Measurements from ENCODE around the gene DGLUCY.
"Not testable (repeated sequence)": the region's sequence is repeated elsewhere in the genome, so short reads cannot be mapped to it uniquely, and the experiment has no call there.

DGLUCY gene

DNA sequence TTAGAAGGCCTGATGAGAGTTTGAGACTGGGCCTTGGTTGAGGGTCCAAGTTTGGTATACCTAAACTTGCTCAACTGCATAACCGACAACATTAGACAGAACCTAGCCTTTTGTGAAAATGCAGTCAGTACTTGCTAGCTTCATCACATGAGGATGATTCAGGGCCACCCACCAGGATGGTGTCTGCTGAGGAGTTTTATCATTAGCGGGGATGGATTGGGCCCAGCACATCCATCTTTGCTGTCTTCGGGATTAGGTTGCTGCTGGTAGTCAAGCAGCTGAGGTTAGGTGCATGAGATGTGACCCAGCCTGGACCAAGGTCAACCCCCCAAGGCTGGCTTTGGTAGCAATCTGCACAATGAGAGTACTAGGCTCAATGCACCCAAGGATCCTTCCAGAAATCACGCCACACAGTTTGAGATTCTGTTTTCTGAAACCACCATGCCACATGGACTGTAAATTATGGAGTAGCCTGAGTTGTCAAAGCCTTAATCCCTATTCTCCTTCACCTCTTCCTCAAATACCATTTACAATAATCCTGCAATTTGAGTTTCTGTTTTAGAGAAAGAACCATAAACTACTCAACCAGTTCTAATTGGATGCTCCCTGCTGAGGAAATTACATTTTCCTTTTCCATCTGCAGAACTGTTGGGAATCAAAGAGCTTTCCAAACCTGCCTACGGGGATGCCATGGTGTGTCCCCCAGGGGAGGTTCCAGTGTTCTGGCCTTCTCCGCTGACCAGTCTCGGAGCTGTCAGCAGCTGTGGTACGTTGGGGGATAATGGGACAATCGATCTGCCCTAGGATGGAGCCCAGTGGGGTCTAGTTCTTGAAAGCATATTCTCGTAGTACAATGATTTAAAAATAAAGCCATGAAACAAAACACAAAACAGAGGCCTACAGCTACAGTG is 61.7 kb downstream of the DGLUCY start:
- no peak overlapping the region for H3K4me3 ChIP-seq (ENCODE audit: low read depth in 1 of 2, low read length in 2 of 2)
- no peaks in the 10 kb centered on the region for H3K9me3 ChIP-seq (ENCODE audit: low read length)
- peaks cover 21% of the 10 kb centered on the region for H3K36me3 ChIP-seq (ENCODE audit: insufficient read depth, low read length)
- H3K27ac ChIP-seq (ENCODE audit: low read depth, low read length) = no peak overlapping the region
- no peaks in the 10 kb centered on the region for H3K27me3 ChIP-seq (ENCODE audit: control insufficient read depth in 1 of 2, insufficient read depth in 2 of 2, low read length in 2 of 2)
- no peak overlapping the region for H3K9ac ChIP-seq (ENCODE audit: low read length)
- H3K4me1 ChIP-seq (ENCODE audit: insufficient read depth, low read length) = peaks cover 32% of the 10 kb centered on the region

DNA sequence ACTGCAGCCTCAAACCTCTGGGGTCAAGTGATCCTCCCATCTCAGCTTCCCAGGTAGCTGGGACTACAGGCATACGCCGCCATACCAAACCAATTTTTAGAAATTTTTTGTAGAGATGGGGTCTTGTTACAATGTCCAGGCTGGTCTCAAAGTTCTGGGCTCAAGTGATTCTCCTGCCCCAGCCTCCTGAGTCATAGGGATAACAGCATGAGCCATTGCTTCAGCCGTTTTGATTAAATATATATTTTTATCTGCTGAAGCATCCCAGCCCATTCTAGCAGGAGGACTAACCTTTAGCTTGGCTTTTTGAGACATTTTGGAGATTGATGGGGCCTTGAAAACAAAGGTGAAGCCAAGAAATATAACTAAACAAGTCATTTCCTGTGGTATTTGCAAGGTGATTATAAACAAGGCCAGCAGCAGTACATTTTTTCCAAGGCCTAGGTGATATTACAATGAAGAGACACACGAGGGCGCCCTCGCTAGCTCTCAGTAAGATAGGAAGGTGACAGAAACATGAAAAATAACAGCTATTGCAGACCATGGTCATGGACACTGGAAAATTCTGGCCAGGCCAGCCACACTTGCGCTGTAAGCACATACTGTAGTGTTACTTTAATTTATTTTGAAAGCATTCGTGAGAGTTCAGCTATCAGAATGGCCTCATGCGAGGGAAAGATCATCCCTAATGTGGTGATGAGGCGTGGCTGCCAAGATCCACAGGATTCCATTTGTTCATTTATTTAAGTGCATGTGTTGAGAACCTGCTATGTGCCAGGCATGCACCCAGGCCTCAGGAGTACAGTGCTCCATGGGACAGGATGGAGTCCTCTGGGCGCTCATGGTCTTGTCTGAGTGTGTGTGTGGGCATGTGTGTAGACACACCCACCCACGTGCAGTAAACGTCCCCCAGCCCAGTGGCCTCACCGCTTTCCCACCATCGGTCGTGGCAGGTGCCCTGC is 63.5 kb downstream of the DGLUCY start:
- peaks cover 17% of the 10 kb centered on the region for H3K4me1 ChIP-seq (ENCODE audit: insufficient read depth, low read length)
- H3K9me3 ChIP-seq (ENCODE audit: low read length) = no peaks in the 10 kb centered on the region
- H3K27me3 ChIP-seq (ENCODE audit: control insufficient read depth in 1 of 2, insufficient read depth in 2 of 2, low read length in 2 of 2) = no peaks in the 10 kb centered on the region
- H3K9ac ChIP-seq (ENCODE audit: low read length) = no peak overlapping the region
- H3K27ac ChIP-seq (ENCODE audit: low read depth, low read length) = no peak overlapping the region
- H3K36me3 ChIP-seq (ENCODE audit: insufficient read depth, low read length) = peaks cover 32% of the 10 kb centered on the region
- H3K4me3 ChIP-seq (ENCODE audit: low read depth in 1 of 2, low read length in 2 of 2) = no peak overlapping the region

DNA sequence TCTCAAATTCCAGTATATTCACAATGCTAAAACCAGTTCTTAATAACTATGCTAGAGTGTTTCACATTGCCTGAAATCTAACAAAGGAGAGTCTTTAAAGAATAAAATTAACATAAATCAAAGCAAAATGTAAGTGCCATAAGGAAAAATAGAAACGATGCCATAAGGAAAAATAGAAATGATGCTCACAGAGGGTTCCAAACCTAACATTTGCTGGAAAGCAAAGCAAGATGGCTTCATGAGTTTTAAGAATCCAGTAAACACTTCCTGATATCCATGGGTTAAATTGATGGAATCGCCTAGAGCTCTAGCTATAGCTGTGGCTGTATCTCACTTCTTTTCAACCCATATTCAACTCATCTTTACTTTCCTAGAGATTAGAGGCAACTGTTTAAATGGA is 66.7 kb downstream of the DGLUCY start:
- Histone ChIP-seq H3K4me3 (ENCODE audit: low read depth in 1 of 2, low read length in 2 of 2) (no peak overlapping the region), H3K36me3 (ENCODE audit: insufficient read depth, low read length) (peaks cover 39% of the 10 kb centered on the region), H3K4me1 (ENCODE audit: insufficient read depth, low read length) (peaks cover 7% of the 10 kb centered on the region), H3K9me3 (ENCODE audit: low read length) (no peaks in the 10 kb centered on the region), H3K27ac (ENCODE audit: low read depth, low read length) (no peak overlapping the region), H3K27me3 (ENCODE audit: control insufficient read depth in 1 of 2, insufficient read depth in 2 of 2, low read length in 2 of 2) (no peaks in the 10 kb centered on the region), H3K9ac (ENCODE audit: low read length) (no peak overlapping the region)

DNA sequence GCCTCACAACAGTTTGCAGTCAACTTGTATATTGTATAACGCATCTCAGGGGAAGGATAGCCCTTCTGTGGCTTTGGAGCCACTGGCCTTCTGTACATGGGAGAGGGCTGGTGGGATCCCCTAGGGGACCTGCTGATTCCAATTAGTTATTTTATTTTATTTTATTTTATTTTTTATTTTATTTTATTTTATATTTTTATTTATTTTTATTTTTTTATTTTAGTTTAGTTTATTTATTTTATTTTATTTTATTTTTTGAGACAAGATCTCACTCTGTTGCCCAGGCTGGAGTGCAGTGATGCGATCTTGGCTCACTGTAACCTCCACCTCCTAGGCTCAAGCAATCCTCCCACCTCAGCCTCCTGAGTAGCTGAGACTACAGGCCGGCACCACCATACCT is 68.9 kb downstream of the DGLUCY start:
- H3K4me3 ChIP-seq (ENCODE audit: low read depth in 1 of 2, low read length in 2 of 2); H3K9ac ChIP-seq (ENCODE audit: low read length); H3K9me3 ChIP-seq (ENCODE audit: low read length); H3K27ac ChIP-seq (ENCODE audit: low read depth, low read length); H3K27me3 ChIP-seq (ENCODE audit: control insufficient read depth in 1 of 2, insufficient read depth in 2 of 2, low read length in 2 of 2); H3K4me1 ChIP-seq (ENCODE audit: insufficient read depth, low read length): not testable (repeated sequence)
- peaks cover 49% of the 10 kb centered on the region for H3K36me3 ChIP-seq (ENCODE audit: insufficient read depth, low read length)

DNA sequence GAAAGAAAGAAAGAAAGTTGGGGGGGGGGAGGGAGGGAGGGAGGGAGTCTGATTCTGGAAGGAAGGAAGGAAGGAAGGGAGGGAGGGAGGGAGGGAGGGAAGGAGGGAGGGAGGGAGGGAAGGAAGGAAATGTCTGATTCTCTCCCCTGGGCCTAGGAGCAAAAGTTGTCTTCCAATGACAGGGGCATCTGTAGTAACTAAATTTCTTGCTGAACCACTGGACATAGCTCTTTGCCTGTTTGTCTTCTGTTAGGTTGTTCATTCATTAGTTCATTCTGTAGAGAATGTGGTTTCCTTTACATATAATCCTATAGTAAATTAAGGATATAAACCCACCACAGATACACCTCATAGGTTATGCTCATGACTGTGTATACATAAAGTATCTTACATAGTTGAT is 70.7 kb downstream of the DGLUCY start:
- H3K9ac ChIP-seq (ENCODE audit: low read length) = no peak overlapping the region
- no peak overlapping the region for H3K4me3 ChIP-seq (ENCODE audit: low read depth in 1 of 2, low read length in 2 of 2)
- no peaks in the 10 kb centered on the region for H3K9me3 ChIP-seq (ENCODE audit: low read length)
- H3K4me1 ChIP-seq (ENCODE audit: insufficient read depth, low read length) = no peaks in the 10 kb centered on the region
- no peaks in the 10 kb centered on the region for H3K27me3 ChIP-seq (ENCODE audit: control insufficient read depth in 1 of 2, insufficient read depth in 2 of 2, low read length in 2 of 2)
- H3K36me3 ChIP-seq (ENCODE audit: insufficient read depth, low read length) = peaks cover 64% of the 10 kb centered on the region
- H3K27ac ChIP-seq (ENCODE audit: low read depth, low read length) = no peak overlapping the region

DNA sequence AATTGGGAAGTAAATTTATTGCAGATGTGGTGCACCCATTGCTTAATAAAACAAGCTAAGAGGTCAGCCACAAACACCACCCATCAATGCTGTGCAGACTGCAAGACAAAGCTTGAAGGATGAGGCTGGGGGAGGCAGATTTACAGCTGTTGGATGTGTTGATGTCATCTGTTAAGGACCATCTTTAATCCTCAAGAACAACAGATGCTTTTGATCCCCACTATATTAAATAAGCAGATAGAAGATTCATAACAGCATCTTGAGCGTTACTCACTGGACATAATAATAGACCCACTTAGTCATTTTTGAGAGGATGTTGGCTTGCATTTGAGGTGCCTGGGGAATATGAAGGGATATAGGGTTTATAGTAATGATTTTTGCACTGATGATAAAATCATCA is 71.8 kb downstream of the DGLUCY start:
- Histone ChIP-seq H3K36me3 (ENCODE audit: insufficient read depth, low read length) (peaks cover 73% of the 10 kb centered on the region), H3K4me3 (ENCODE audit: low read depth in 1 of 2, low read length in 2 of 2) (no peak overlapping the region), H3K27me3 (ENCODE audit: control insufficient read depth in 1 of 2, insufficient read depth in 2 of 2, low read length in 2 of 2) (no peaks in the 10 kb centered on the region), H3K9ac (ENCODE audit: low read length) (no peak overlapping the region), H3K27ac (ENCODE audit: low read depth, low read length) (no peak overlapping the region), H3K9me3 (ENCODE audit: low read length) (no peaks in the 10 kb centered on the region), H3K4me1 (ENCODE audit: insufficient read depth, low read length) (no peaks in the 10 kb centered on the region)

DNA sequence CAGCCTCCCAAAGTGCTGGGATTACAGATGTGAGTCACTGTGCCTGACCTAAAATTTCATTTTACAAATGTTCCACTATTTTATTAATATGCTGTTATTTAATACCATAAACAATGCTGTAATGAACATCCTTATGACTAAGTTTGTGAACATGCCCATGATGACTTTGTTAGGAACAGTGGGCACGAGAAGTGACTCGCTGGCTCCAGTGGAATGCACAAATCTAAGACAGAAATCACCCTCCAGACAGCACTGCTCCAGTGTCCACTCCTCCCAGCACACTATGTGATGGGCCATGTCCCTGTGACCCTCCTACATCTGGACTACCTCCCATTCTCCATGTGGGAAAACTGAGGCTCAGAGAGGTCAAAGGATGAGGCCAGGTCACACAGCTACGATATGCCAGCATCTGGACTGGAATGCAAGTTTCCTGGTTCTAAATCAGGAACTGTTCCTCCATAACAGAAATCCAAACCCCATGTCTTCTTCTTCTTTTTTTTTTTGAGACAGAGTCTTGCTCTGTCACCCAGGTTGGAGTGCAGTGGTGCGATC is 72.7 kb downstream of the DGLUCY start:
- Histone ChIP-seq H3K27ac (ENCODE audit: low read depth, low read length) (no peak overlapping the region), H3K36me3 (ENCODE audit: insufficient read depth, low read length) (peaks cover 75% of the 10 kb centered on the region), H3K9ac (ENCODE audit: low read length) (no peak overlapping the region), H3K9me3 (ENCODE audit: low read length) (no peaks in the 10 kb centered on the region), H3K4me3 (ENCODE audit: low read depth in 1 of 2, low read length in 2 of 2) (no peak overlapping the region), H3K4me1 (ENCODE audit: insufficient read depth, low read length) (no peaks in the 10 kb centered on the region), H3K27me3 (ENCODE audit: control insufficient read depth in 1 of 2, insufficient read depth in 2 of 2, low read length in 2 of 2) (no peaks in the 10 kb centered on the region)

DNA sequence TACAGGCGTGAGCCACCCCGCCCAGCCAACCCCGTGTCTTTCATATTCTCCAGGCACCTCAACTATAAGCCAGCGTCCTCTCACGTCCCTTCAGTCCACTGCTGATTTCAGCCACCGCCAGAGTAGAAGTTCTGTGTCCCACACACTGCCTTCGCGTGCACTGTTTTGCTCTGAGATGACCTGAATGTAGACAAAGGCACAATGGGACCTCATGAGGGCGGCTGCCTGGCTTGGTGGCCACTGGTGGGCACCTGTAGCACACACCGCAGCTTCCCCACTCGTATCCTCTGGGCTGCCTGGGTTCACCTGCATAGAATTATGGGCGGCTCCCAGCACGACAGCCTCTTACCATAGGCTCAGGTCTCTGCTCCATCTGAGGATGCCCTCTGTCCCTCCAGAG is 73.4 kb downstream of the DGLUCY start:
- H3K4me1 ChIP-seq (ENCODE audit: insufficient read depth, low read length) = no peaks in the 10 kb centered on the region
- H3K27me3 ChIP-seq (ENCODE audit: control insufficient read depth in 1 of 2, insufficient read depth in 2 of 2, low read length in 2 of 2) = no peaks in the 10 kb centered on the region
- no peak overlapping the region for H3K9ac ChIP-seq (ENCODE audit: low read length)
- peaks cover 78% of the 10 kb centered on the region for H3K36me3 ChIP-seq (ENCODE audit: insufficient read depth, low read length)
- H3K4me3 ChIP-seq (ENCODE audit: low read depth in 1 of 2, low read length in 2 of 2) = no peak overlapping the region
- no peaks in the 10 kb centered on the region for H3K9me3 ChIP-seq (ENCODE audit: low read length)
- no peak overlapping the region for H3K27ac ChIP-seq (ENCODE audit: low read depth, low read length)

DNA sequence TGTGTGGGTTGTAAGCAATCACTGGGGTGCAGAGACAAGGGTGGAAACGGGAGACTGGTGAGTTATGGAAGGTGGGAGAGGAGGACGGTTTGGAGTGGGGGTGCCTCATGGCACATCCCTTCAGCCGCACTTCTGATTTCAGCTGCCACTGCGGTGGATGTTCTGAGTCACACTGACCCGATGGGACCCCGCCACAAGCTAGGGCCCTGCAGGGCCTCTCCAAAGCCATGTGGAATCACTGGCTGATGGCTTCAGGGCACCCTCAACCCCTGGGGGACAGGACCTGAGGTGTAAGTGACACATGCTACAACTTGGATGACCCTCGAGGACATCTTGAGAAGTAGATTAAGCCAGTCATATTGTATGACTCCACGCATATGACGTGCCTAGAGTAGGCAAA is 77.0 kb downstream of the DGLUCY start:
- Histone ChIP-seq H3K27ac (ENCODE audit: low read depth, low read length) (no peak overlapping the region), H3K4me3 (ENCODE audit: low read depth in 1 of 2, low read length in 2 of 2) (no peak overlapping the region), H3K9me3 (ENCODE audit: low read length) (no peaks in the 10 kb centered on the region), H3K9ac (ENCODE audit: low read length) (no peak overlapping the region), H3K4me1 (ENCODE audit: insufficient read depth, low read length) (no peaks in the 10 kb centered on the region), H3K27me3 (ENCODE audit: control insufficient read depth in 1 of 2, insufficient read depth in 2 of 2, low read length in 2 of 2) (no peaks in the 10 kb centered on the region), H3K36me3 (ENCODE audit: insufficient read depth, low read length) (peaks cover 60% of the 10 kb centered on the region)

DNA sequence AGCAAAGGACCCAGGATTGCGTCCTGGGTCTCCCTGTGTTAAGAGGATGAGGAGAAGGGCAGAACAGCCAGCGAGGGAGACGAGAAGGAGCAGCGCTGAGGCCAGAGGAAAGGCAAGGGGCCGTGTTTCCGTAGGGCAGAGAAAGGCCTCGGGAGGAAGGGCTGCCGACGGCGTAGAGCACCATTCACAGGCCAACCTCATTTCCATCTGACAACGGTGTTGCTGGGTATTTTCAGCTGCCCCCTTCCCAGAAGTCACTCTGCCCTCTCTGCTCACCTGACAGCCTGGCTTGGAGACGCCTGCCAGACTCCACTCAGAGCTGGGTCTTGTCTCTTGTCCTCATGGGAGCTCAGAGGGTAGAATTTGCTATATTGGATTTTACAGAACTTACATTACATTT is 79.2 kb downstream of the DGLUCY start:
- Histone ChIP-seq H3K9me3 (ENCODE audit: low read length) (no peaks in the 10 kb centered on the region), H3K9ac (ENCODE audit: low read length) (no peak overlapping the region), H3K36me3 (ENCODE audit: insufficient read depth, low read length) (peaks cover 57% of the 10 kb centered on the region), H3K4me3 (ENCODE audit: low read depth in 1 of 2, low read length in 2 of 2) (no peak overlapping the region), H3K4me1 (ENCODE audit: insufficient read depth, low read length) (no peaks in the 10 kb centered on the region), H3K27ac (ENCODE audit: low read depth, low read length) (no peak overlapping the region), H3K27me3 (ENCODE audit: control insufficient read depth in 1 of 2, insufficient read depth in 2 of 2, low read length in 2 of 2) (no peaks in the 10 kb centered on the region)

DNA sequence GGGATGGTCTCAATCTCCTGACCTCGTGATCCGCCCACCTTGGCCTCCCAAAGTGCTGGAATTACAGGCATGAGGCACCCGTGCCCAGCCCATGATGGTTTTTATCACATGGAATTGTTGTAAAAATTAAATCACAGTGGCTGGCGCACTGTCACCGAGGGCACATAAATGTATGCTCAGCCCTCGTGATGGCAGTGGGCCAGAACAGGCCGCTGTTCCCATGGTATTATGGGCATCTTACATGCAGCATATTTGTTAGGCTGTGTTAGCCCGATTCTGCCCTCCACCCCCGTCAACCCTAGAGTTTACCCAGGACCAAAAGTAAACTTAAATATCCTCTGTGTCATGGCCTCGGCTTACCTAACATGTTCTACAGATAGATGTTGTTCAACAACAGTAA is 82.0 kb downstream of the DGLUCY start:
- Histone ChIP-seq H3K27ac (ENCODE audit: low read depth, low read length) (no peak overlapping the region), H3K27me3 (ENCODE audit: control insufficient read depth in 1 of 2, insufficient read depth in 2 of 2, low read length in 2 of 2) (no peaks in the 10 kb centered on the region), H3K4me3 (ENCODE audit: low read depth in 1 of 2, low read length in 2 of 2) (no peak overlapping the region), H3K4me1 (ENCODE audit: insufficient read depth, low read length) (no peaks in the 10 kb centered on the region), H3K9me3 (ENCODE audit: low read length) (no peaks in the 10 kb centered on the region), H3K9ac (ENCODE audit: low read length) (no peak overlapping the region), H3K36me3 (ENCODE audit: insufficient read depth, low read length) (peaks cover 56% of the 10 kb centered on the region)
